Mucosa of rectum (tissue), 2 donors: ENCODE measurements around the gene GABRG3.

Experiments used
- H3K27ac ChIP-seq, 2 donors: one replicate each; pipeline ENCODE4 v1.7.0; 2013; ENCODE audit warnings: inconsistent platforms in 2 of 2, low read depth in 2 of 2, low read length in 2 of 2
- H3K27me3 ChIP-seq, 2 donors: one replicate each; pipeline ENCODE4 v1.7.0; 2013; ENCODE audit warnings: low read length in 2 of 2; ENCODE audit not compliant: control insufficient read depth in 2 of 2, insufficient read depth in 2 of 2
- H3K36me3 ChIP-seq, 2 donors: one replicate each; pipeline ENCODE4 v1.7.0; 2013; ENCODE audit warnings: low read length in 2 of 2; ENCODE audit not compliant: control insufficient read depth in 2 of 2, insufficient read depth in 2 of 2
- H3K4me1 ChIP-seq, 2 donors: one replicate each; pipeline ENCODE4 v1.7.0; 2013; ENCODE audit warnings: low read length in 2 of 2, mild to moderate bottlenecking in 1 of 2; ENCODE audit not compliant: control insufficient read depth in 2 of 2, insufficient read depth in 2 of 2
- H3K4me3 ChIP-seq, 2 donors: one replicate each; pipeline ENCODE4 v1.7.0; 2013; ENCODE audit warnings: low read length in 2 of 2
- H3K9ac ChIP-seq, 2 donors: one replicate each; pipeline ENCODE4 v1.7.0; 2013; ENCODE audit warnings: low read length in 2 of 2, low read depth in 1 of 2, mild to moderate bottlenecking in 1 of 2
- H3K9me3 ChIP-seq, 2 donors: one replicate each; pipeline ENCODE4 v1.7.0; 2013; ENCODE audit warnings: low read length in 2 of 2; ENCODE audit not compliant: control insufficient read depth in 2 of 2
- donor health status: healthy.
- donor health status: Normal muscosa, but diverticular disease.

The GABRG3 gene

GRCh38 chr15:27089233-27089586 is 118.2 kb downstream of the GABRG3 start:
- Histone ChIP-seq H3K9me3 (peaks cover 6 to 11% of the 10 kb centered on the region in 2 donors), H3K4me1 (no peaks in the 10 kb centered on the region), H3K36me3 (no peaks in the 10 kb centered on the region), H3K9ac (no peak overlapping the region), H3K27me3 (no peaks in the 10 kb centered on the region), H3K4me3 (no peak overlapping the region), H3K27ac (no peak overlapping the region)

DNA sequence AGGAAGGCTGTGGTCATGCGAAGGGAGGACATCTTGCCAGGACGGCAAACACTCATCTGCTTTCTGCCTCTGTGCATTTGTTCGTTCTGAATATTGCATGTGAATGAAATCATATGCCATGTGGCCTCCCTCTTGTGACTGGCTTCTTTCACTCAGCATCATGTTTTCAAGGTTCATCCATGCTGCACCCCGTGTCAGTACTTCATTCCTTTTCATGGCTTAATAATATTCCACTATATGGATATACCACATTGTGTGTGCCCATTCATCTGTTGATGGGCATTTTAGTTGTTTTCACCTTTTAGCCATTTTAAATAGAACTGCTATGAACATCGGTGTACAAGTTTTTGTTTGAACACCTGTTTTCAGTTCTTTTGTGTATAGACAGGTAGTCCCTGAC is 118.7 kb downstream of the GABRG3 start:
- peaks cover 6 to 11% of the 10 kb centered on the region in 2 donors for H3K9me3 ChIP-seq
- H3K4me3 ChIP-seq, result no peak overlapping the region
- no peaks in the 10 kb centered on the region for H3K4me1 ChIP-seq
- no peak overlapping the region for H3K9ac ChIP-seq
- no peak overlapping the region for H3K27ac ChIP-seq
- no peaks in the 10 kb centered on the region for H3K36me3 ChIP-seq
- H3K27me3 ChIP-seq, result no peaks in the 10 kb centered on the region

DNA sequence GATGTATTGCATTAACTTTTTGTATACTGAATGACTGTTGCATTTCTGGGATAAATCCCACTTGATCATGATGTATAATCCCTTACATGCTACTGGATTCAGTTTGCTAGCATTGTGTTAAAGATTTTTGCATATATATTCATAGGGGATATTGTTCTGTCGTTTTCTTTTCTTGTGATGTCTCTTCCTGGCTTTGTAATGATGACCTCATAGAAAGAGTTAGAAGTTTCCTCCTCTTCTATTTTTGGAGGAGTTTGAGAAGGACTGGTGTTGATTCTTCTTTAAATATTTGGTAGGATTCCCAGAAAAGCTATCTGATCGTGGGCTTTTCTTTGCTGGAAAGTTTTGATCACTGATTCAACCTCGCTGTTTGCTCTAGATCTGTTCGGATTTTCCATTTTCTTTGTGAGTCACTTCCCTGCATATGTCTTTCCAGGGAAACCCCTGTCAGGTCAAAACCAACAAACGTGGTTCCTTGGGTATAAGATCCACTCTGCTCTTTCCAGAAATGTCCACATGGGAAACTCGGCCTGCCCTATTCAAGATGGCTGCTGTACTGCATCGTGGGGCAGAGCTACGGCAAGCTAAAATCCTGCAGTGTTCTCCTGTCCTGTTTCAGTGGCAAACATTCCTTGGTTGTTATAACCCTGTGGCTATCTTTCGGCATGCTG is 120.4 kb downstream of the GABRG3 start:
- H3K4me1 ChIP-seq, result no peaks in the 10 kb centered on the region
- H3K27me3 ChIP-seq, result no peaks in the 10 kb centered on the region
- H3K9me3 ChIP-seq, result peaks cover 6 to 11% of the 10 kb centered on the region in 2 donors
- no peaks in the 10 kb centered on the region for H3K36me3 ChIP-seq
- no peak overlapping the region for H3K4me3 ChIP-seq
- H3K27ac ChIP-seq, result no peak overlapping the region
- no peak overlapping the region for H3K9ac ChIP-seq

- H3K9me3 ChIP-seq, result peaks cover 6 to 9% of the 10 kb centered on the region in 2 donors
These were observed 121.4 kb downstream of the GABRG3 start for GRCh38 chr15:27092390-27092789.

DNA sequence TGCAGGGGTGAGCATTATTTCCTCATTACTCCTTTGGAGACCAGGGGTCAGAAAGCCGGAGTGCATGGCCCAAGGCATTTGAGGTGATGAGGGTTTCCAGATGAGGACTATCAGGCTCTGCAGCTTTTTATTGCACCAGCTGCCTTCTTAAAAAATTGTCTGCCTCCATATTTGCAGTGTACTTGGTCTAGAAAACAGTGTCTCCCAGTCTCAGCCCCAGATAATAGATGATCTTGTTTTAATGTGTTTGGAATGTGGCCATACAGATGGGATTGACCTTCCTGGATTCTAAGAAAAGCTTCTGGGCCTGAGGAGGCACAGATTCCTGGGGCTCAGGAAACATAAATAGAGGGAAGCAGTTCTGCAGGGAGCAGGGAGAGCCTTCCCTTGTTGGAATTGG is 123.3 kb downstream of the GABRG3 start:
- Histone ChIP-seq H3K27ac (no peak overlapping the region), H3K36me3 (no peaks in the 10 kb centered on the region), H3K4me3 (no peak overlapping the region), H3K4me1 (no peaks in the 10 kb centered on the region), H3K9me3 (peaks cover 4 to 6% of the 10 kb centered on the region in 2 donors), H3K27me3 (no peaks in the 10 kb centered on the region), H3K9ac (no peak overlapping the region)

More at GRCh38 chr15:27092390-27092789, 121.4 kb downstream of the GABRG3 start:
- Histone ChIP-seq H3K27ac (no peak overlapping the region), H3K4me3 (no peak overlapping the region), H3K36me3 (no peaks in the 10 kb centered on the region), H3K4me1 (no peaks in the 10 kb centered on the region), H3K27me3 (no peaks in the 10 kb centered on the region), H3K9ac (no peak overlapping the region)

DNA sequence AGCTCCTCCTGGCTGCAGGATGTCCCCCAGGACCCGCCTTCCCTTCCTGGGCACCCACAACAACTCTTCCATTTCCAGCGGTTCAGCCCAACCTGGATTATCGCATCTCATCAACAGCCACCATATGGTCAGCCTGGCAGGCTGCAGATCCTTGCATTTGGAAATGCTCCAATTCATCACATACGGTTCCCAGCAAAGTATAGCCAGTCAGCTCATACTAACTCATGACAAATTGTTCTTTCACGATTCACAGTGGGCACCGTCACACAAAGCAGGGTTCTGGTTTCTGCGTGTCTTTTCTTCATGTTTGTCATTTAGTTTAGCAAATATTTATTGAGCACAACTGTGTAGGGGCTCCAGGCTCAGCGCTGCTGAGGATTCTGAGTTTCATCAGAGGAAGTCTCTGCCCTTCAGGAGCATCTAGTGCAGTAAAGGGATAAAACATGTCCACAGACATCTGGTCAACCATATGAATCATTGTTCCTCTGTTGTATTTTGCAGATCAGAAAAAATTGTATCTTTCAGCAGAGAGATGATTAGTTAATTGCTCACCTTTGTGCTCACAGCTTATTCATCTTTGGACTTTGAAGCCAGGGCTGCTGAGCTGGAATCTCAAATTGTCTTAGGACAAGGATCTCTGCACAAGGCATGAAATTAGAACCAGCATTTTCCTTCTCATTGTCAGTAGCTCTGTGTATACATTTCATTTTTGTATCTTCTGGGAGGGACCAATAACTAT is 125.1 kb downstream of the GABRG3 start:
- Histone ChIP-seq H3K9ac (no peak overlapping the region), H3K27me3 (no peaks in the 10 kb centered on the region), H3K4me1 (no peaks in the 10 kb centered on the region), H3K4me3 (no peak overlapping the region), H3K9me3 (peaks cover 0 to 4% of the 10 kb centered on the region in 2 donors), H3K36me3 (no peaks in the 10 kb centered on the region), H3K27ac (no peak overlapping the region)

GRCh38 chr15:27097506-27097905 is 126.5 kb downstream of the GABRG3 start:
- Histone ChIP-seq H3K4me1 (no peaks in the 10 kb centered on the region), H3K36me3 (no peaks in the 10 kb centered on the region), H3K4me3 (no peak overlapping the region), H3K27ac (no peak overlapping the region), H3K9me3 (peaks cover 0 to 4% of the 10 kb centered on the region in 2 donors), H3K9ac (no peak overlapping the region), H3K27me3 (no peaks in the 10 kb centered on the region)

DNA sequence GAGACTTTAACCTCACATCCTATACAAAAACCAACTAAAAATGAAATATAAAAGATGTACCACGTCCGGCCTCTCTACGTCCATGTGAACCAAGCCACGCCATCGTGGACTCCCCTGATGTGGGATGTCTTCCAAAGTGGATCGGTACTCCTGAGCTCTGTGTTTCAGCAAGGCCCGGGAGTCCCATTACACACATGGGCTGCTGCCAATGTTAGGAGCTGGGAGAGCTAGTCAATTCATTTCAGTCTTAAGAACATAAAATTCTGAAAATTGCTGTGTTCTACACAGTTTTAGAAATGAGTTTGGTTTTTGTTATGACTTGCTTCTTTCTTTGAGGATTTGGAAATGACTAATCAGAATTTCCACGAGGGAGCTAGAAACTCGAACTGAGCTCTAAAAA is 131.0 kb downstream of the GABRG3 start:
- H3K27me3 ChIP-seq, result no peaks in the 10 kb centered on the region

DNA sequence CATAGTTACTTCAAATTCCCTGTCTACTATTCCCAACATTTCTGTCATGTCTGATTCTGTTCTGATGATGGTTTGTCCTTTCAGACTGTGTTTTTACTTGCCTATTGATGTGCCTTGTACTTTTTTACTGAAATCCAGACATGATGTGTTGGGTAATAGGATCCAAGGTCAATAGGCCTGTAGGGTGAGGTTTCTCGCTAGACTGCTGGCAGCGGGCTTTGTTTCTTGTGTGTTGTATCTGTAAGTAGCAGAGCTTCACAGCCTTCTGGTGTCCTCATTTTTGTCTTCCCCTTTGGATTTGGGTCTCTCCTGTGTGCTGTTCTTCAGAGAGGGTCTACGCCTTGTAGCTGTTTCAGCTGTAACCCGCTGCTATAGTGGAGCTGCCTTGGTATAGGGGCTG is 140.3 kb downstream of the GABRG3 start:
- H3K36me3 ChIP-seq, result no peaks in the 10 kb centered on the region
- no peak overlapping the region for H3K27ac ChIP-seq
- H3K9ac ChIP-seq, result no peak overlapping the region
- H3K9me3 ChIP-seq, result peaks cover 0 to 3% of the 10 kb centered on the region in 2 donors
- H3K4me3 ChIP-seq, result no peak overlapping the region
- H3K4me1 ChIP-seq, result no peaks in the 10 kb centered on the region
- no peaks in the 10 kb centered on the region for H3K27me3 ChIP-seq

More for the DNA sequence above, 131.0 kb downstream of the GABRG3 start:
- peaks cover 0 to 2% of the 10 kb centered on the region in 2 donors for H3K9me3 ChIP-seq
- H3K4me1 ChIP-seq, result no peaks in the 10 kb centered on the region
- no peak overlapping the region for H3K4me3 ChIP-seq
- H3K27ac ChIP-seq, result no peak overlapping the region
- H3K36me3 ChIP-seq, result no peaks in the 10 kb centered on the region
- H3K9ac ChIP-seq, result no peak overlapping the region

- H3K27ac ChIP-seq, result no peak overlapping the region
- no peaks in the 10 kb centered on the region for H3K4me1 ChIP-seq
- peaks cover 0 to 6% of the 10 kb centered on the region in 2 donors for H3K9me3 ChIP-seq
- H3K36me3 ChIP-seq, result no peaks in the 10 kb centered on the region
- H3K4me3 ChIP-seq, result no peak overlapping the region
- H3K27me3 ChIP-seq, result no peaks in the 10 kb centered on the region
- H3K9ac ChIP-seq, result no peak overlapping the region
These were observed 143.5 kb downstream of the GABRG3 start for GRCh38 chr15:27114473-27114872.
